Calu3 (cell line): ENCODE data around the gene MID1IP1. TPM values are rescaled to one million over a fixed set of nuclear protein-coding genes. Genes with fewer than 3 reads are reported as not detected.

Experiments
- BruUV-seq: library from RNA; stranded (reverse); fragments of 400-500 nt; replicated peaks from 2 replicates; lab custom pipeline; 2021; lab: Mats Ljungman, UMichigan
- CTCF ChIA-PET: fragments of 300-600 bp; sonication (Branson Sonifier 250); formaldehyde crosslinking; loops from one replicate; lab custom pipeline; 2022; ENCODE audit warnings: antibody characterized with exemption; lab: Charles Lee
- DNase-seq: peaks from one replicate; pipeline ENCODE4 v3.0.0; 2022
- H3K27ac Mint-ChIP-seq: one replicate; pipeline ENCODE4 v1.8.0; 2022; ENCODE audit warnings: mixed read lengths; ENCODE audit not compliant: unreplicated experiment
- H3K27me3 Mint-ChIP-seq: one replicate; pipeline ENCODE4 v1.8.0; 2022; ENCODE audit warnings: mixed read lengths; ENCODE audit not compliant: unreplicated experiment
- H3K36me3 Mint-ChIP-seq: one replicate; pipeline ENCODE4 v1.8.0; 2022; ENCODE audit warnings: mild to moderate bottlenecking, moderate library complexity, mixed read lengths; ENCODE audit not compliant: insufficient read depth, unreplicated experiment
- H3K4me1 Mint-ChIP-seq: one replicate; pipeline ENCODE4 v1.8.0; 2022; ENCODE audit warnings: mild to moderate bottlenecking, low read depth, mixed read lengths; ENCODE audit not compliant: unreplicated experiment
- H3K4me3 Mint-ChIP-seq: one replicate; pipeline ENCODE4 v1.8.0; 2022; ENCODE audit warnings: mild to moderate bottlenecking, low read depth, moderate library complexity, mixed read lengths; ENCODE audit not compliant: unreplicated experiment
- H3K9me3 Mint-ChIP-seq: one replicate; pipeline ENCODE4 v1.8.0; 2022; ENCODE audit warnings: low read depth, mixed read lengths; ENCODE audit not compliant: unreplicated experiment
- CTCF ChIP-seq: fragments of 200-600 bp; IDR thresholded peaks from one replicate; pipeline ENCODE4 v1.8.0; 2022; ENCODE audit warnings: antibody characterized with exemption; ENCODE audit not compliant: unreplicated experiment
- intact Hi-C: fragments of 100-400 bp; cut with micrococcal nuclease; formaldehyde crosslinking; loops from one replicate; pipeline ENCODE4 v1.10.0; 2022; ENCODE audit not compliant: unreplicated experiment
- total RNA-seq: library from RNA; stranded (reverse); gene quantifications from 2 replicates; pipeline ENCODE4 v1.2.3, GENCODE V29; 2022

MID1IP1 gene
- total RNA-seq, 1 experiment from 2014 or later, result 46.7 TPM

GRCh38 chrX:38837389-38837788 is 36.1 kb downstream of the MID1IP1 start:
- BruUV-seq, result no TSS peak
- no peak for TF ChIP-seq CTCF
- no peaks in the 10 kb centered on the region for H3K9me3 Mint-ChIP-seq
- no peak overlapping the region for H3K27ac Mint-ChIP-seq
- H3K4me3 Mint-ChIP-seq, result no peak overlapping the region
- H3K36me3 Mint-ChIP-seq, result no peaks in the 10 kb centered on the region
- intact Hi-C loops, result no loop called here
- H3K27me3 Mint-ChIP-seq, result no peaks in the 10 kb centered on the region
- no peak for DNase-seq
- CTCF ChIA-PET, result no interaction called here
- H3K4me1 Mint-ChIP-seq, result peaks cover 16% of the 10 kb centered on the region

- DNase-seq, result no peak
- H3K36me3 Mint-ChIP-seq, result no peaks in the 10 kb centered on the region
- peak overlapping the region; percentile 4 for H3K27ac Mint-ChIP-seq
- peaks cover 16% of the 10 kb centered on the region for H3K4me1 Mint-ChIP-seq
- intact Hi-C loops, result no loop called here
- no peak overlapping the region for H3K4me3 Mint-ChIP-seq
- BruUV-seq, result no TSS peak
- H3K9me3 Mint-ChIP-seq, result no peaks in the 10 kb centered on the region
- no peak for TF ChIP-seq CTCF
- H3K27me3 Mint-ChIP-seq, result no peaks in the 10 kb centered on the region
- CTCF ChIA-PET, result interaction anchor here (1.1 kb wide), 1 partner anchor 40 kb away, joined by 4 read pairs; no protein-coding TSS in a partner anchor
These were observed 38.0 kb downstream of the MID1IP1 start for GRCh38 chrX:38839277-38839676.

GRCh38 chrX:38839944-38840343 is 38.7 kb downstream of the MID1IP1 start:
- DNase-seq, result no peak
- H3K36me3 Mint-ChIP-seq, result no peaks in the 10 kb centered on the region
- H3K27me3 Mint-ChIP-seq, result no peaks in the 10 kb centered on the region
- TF ChIP-seq CTCF, result no peak
- CTCF ChIA-PET, result interaction anchor here (1.1 kb wide), 1 partner anchor 39 kb away, joined by 4 read pairs; no protein-coding TSS in a partner anchor
- peaks cover 16% of the 10 kb centered on the region for H3K4me1 Mint-ChIP-seq
- BruUV-seq, result no TSS peak
- H3K9me3 Mint-ChIP-seq, result no peaks in the 10 kb centered on the region
- no peak overlapping the region for H3K4me3 Mint-ChIP-seq
- intact Hi-C loops, result no loop called here
- no peak overlapping the region for H3K27ac Mint-ChIP-seq

GRCh38 chrX:38841750-38842149 is 40.5 kb downstream of the MID1IP1 start:
- CTCF ChIA-PET, result no interaction called here
- Mint-ChIP-seq H3K27ac (no peak overlapping the region), H3K4me3 (no peak overlapping the region), H3K4me1 (peaks cover 21% of the 10 kb centered on the region), H3K9me3 (no peaks in the 10 kb centered on the region), H3K27me3 (no peaks in the 10 kb centered on the region), H3K36me3 (no peaks in the 10 kb centered on the region)
- no peak for TF ChIP-seq CTCF
- no TSS peak for BruUV-seq
- intact Hi-C loops, result no loop called here
- DNase-seq, result no peak
